ENCODE results near the gene KCNQ5.

KCNQ5 gene

GRCh38 chr6:73028124-73028766 lies 406.4 kb downstream of the KCNQ5 start:
- DNase-seq = no peak

- no peak for DNase-seq
Observed at GRCh38 chr6:73028893-73029450, 407.1 kb downstream of the KCNQ5 start.

GRCh38 chr6:73030257-73030656 lies 408.4 kb downstream of the KCNQ5 start:
- DNase-seq = no peak

- no peak for DNase-seq
Observed at GRCh38 chr6:73030791-73031782, 409.2 kb downstream of the KCNQ5 start.

GRCh38 chr6:73032586-73032985 lies 410.7 kb downstream of the KCNQ5 start:
- no peak for DNase-seq

- DNase-seq = no peak
Observed at GRCh38 chr6:73036689-73037088, 414.8 kb downstream of the KCNQ5 start.

- DNase-seq = no peak
Observed at GRCh38 chr6:73041051-73041450, 419.2 kb downstream of the KCNQ5 start.

- no peak for DNase-seq
Observed at GRCh38 chr6:73042892-73043291, 421.0 kb downstream of the KCNQ5 start.

GRCh38 chr6:73043446-73043845 lies 421.6 kb downstream of the KCNQ5 start:
- DNase-seq = no peak

GRCh38 chr6:73045609-73046008 lies 423.7 kb downstream of the KCNQ5 start:
- DNase-seq = no peak

- no peak for DNase-seq
Observed at GRCh38 chr6:73047801-73048200, 425.9 kb downstream of the KCNQ5 start.

GRCh38 chr6:73049971-73050594 lies 428.2 kb downstream of the KCNQ5 start:
- no peak for DNase-seq

- no peak for DNase-seq
Observed at GRCh38 chr6:73050706-73051105, 428.8 kb downstream of the KCNQ5 start.

GRCh38 chr6:73051147-73051546 lies 429.3 kb downstream of the KCNQ5 start:
- no peak for DNase-seq

- DNase-seq = no peak
Observed at GRCh38 chr6:73054958-73055357, 433.1 kb downstream of the KCNQ5 start.

GRCh38 chr6:73058736-73059135 lies 436.9 kb downstream of the KCNQ5 start:
- DNase-seq = no peak

- no peak for DNase-seq
Observed at GRCh38 chr6:73062130-73062529, 440.3 kb downstream of the KCNQ5 start.

- DNase-seq = no peak
Observed at GRCh38 chr6:73062837-73063236, 441.0 kb downstream of the KCNQ5 start.

GRCh38 chr6:73064266-73064665 lies 442.4 kb downstream of the KCNQ5 start:
- DNase-seq = no peak

GRCh38 chr6:73073238-73073637 lies 451.4 kb downstream of the KCNQ5 start:
- DNase-seq = no peak

- no peak for DNase-seq
Observed at GRCh38 chr6:73074175-73074574, 452.3 kb downstream of the KCNQ5 start.

- no peak for DNase-seq
Observed at GRCh38 chr6:73076211-73076954, 454.5 kb downstream of the KCNQ5 start.

Data from stimulated activated CD4-positive, alpha-beta T cell treated with anti-CD3 and anti-CD28 coated beads, Interleukin-1b, Interleukin-23, amount 100 ng/mL, for 48 hours (primary cell).